NCI-H446 (cell line): ENCODE data around the gene MPZ.
"Not testable (repeated sequence)": the region's sequence is repeated elsewhere in the genome, so short reads cannot be mapped to it uniquely, and the experiment has no call there.

Experiments used
- DNase-seq, 2 experiments: peaks; one replicate each; lab custom pipeline; 2025; lab: John Stamatoyannopoulos, UW

MPZ gene

GRCh38 chr1:161309868-161310267 lies at the start of gene MPZ:
TSS of gene MPZ (minus strand) at chr1:161309968. CDS start at chr1:161309905, 63 bp downstream.
- no peak for DNase-seq

GRCh38 chr1:161359291-161359690 lies 49.5 kb upstream of the MPZ start:
- no peak for DNase-seq

GRCh38 chr1:161357073-161357472 lies 47.3 kb upstream of the MPZ start:
- DNase-seq: no peak

GRCh38 chr1:161351482-161351881 lies 41.7 kb upstream of the MPZ start:
- DNase-seq: no peak

GRCh38 chr1:161350671-161351070 lies 40.9 kb upstream of the MPZ start:
- DNase-seq: no peak

- DNase-seq: peak in 1 of 2 experiments; percentile 61
Measured at GRCh38 chr1:161342821-161343220, 33.1 kb upstream of the MPZ start.

GRCh38 chr1:161342177-161342576 lies 32.4 kb upstream of the MPZ start:
- DNase-seq: no peak

GRCh38 chr1:161335796-161336195 lies 26.0 kb upstream of the MPZ start:
- no peak for DNase-seq

- DNase-seq: no peak
Measured at GRCh38 chr1:161333166-161333565, 23.4 kb upstream of the MPZ start.

- no peak for DNase-seq
Measured at GRCh38 chr1:161330346-161330745, 20.6 kb upstream of the MPZ start.

GRCh38 chr1:161324020-161324419 lies 14.3 kb upstream of the MPZ start:
- no peak for DNase-seq

GRCh38 chr1:161315841-161316674 lies 6.3 kb upstream of the MPZ start:
- DNase-seq: not testable (repeated sequence)

- peak; percentile 76 to 92 for DNase-seq
Measured at GRCh38 chr1:161314201-161314981, 4.6 kb upstream of the MPZ start, which contains the start of gene SDHC. TSS of gene SDHC (plus strand) at chr1:161314381. CDS start at chr1:161314406, 25 bp downstream.

- no peak for DNase-seq
Measured at GRCh38 chr1:161313554-161314200, 3.9 kb upstream of the MPZ start.

- DNase-seq: no peak
Measured at GRCh38 chr1:161311595-161312181, 1.9 kb upstream of the MPZ start.

- no peak for DNase-seq
Measured at GRCh38 chr1:161307892-161308638, 1.7 kb downstream of the MPZ start.

- peak in 1 of 2 experiments; percentile 31 for DNase-seq
Measured at GRCh38 chr1:161307230-161307768, 2.5 kb downstream of the MPZ start.

GRCh38 chr1:161305867-161306519 lies 3.8 kb downstream of the MPZ start:
- no peak for DNase-seq

GRCh38 chr1:161304927-161305866 lies 4.6 kb downstream of the MPZ start:
- no peak for DNase-seq
